Activated CD4-positive, alpha-beta memory T cell treated with anti-CD3 and anti-CD28 coated beads for 36 hours (primary cell): ENCODE data around the gene FBXO27. TPM values are rescaled to one million over a fixed set of nuclear protein-coding genes. Genes with fewer than 3 reads are reported as not detected.

Source experiments
- CTCF ChIA-PET: fragments of 350-600 bp; sonication (Branson Sonifier 250); formaldehyde crosslinking; loops from one replicate; lab custom pipeline; 2021; ENCODE audit warnings: antibody characterized with exemption, inconsistent platforms; lab: Charles Lee
- POLR2A ChIA-PET: fragments of 350-600 bp; sonication (Branson Sonifier 250); formaldehyde crosslinking; loops from one replicate; lab custom pipeline; 2021; ENCODE audit warnings: antibody characterized with exemption; lab: Charles Lee
- DNase-seq: peaks from one replicate; pipeline ENCODE4 v3.0.0-alpha.2; 2020
- H3K27ac Mint-ChIP-seq: one replicate; pipeline ENCODE4 v1.8.0; 2021; ENCODE audit warnings: mixed read lengths
- H3K27me3 Mint-ChIP-seq: one replicate; pipeline ENCODE4 v1.8.0; 2021; ENCODE audit warnings: mixed read lengths
- H3K36me3 Mint-ChIP-seq: one replicate; pipeline ENCODE4 v1.8.0; 2021; ENCODE audit warnings: mixed read lengths
- H3K4me1 Mint-ChIP-seq: one replicate; pipeline ENCODE4 v1.8.0; 2021; ENCODE audit warnings: low read depth, mixed read lengths
- H3K4me3 Mint-ChIP-seq: one replicate; pipeline ENCODE4 v1.8.0; 2021; ENCODE audit warnings: mild to moderate bottlenecking, mixed read lengths
- H3K9me3 Mint-ChIP-seq: one replicate; pipeline ENCODE4 v1.8.0; 2021; ENCODE audit warnings: mixed read lengths
- intact Hi-C: fragments of 100-400 bp; cut with micrococcal nuclease; formaldehyde crosslinking; loops from one replicate; pipeline ENCODE4 v1.15.1; 2023
- total RNA-seq, 2 experiments: library from RNA; stranded (reverse); gene quantifications; one replicate each; pipeline ENCODE4 v1.2.3, GENCODE V29; 2021

The FBXO27 gene
- total RNA-seq, 2 experiments from 2014 or later: 2.2 to 2.4 TPM

DNA sequence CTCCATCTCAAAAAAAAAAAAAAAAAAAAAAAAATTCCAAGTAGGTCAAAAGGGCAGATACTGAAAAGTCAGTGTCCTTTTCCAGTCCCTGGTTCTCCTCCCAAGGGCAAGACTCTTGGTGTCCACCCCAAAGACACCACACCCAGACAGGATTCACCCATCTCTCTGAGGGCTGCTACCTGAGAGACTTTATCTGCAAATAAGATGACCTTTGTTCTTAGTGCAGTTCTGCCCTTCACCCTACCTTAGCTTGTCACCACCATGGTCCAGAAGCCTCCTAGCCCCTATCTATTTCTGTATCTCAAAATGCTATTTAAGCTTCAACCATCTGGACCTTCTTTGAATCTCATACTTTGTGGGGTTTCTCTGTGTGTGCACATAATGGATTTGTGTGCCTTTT, 4.2 kb upstream of the FBXO27 start:
- CTCF ChIA-PET: interaction anchor here (2.8 kb wide), 1 partner anchor 15 kb away, joined by 20 read pairs; no protein-coding TSS in a partner anchor
- intact Hi-C loops: loop anchor here (5.0 kb wide), 1 partner anchor 74 kb away; no protein-coding TSS in a partner anchor
- peaks cover 2% of the 10 kb centered on the region for H3K9me3 Mint-ChIP-seq
- DNase-seq: no peak
- H3K27me3 Mint-ChIP-seq: peaks cover 10% of the 10 kb centered on the region
- H3K4me1 Mint-ChIP-seq: peaks cover 9% of the 10 kb centered on the region
- POLR2A ChIA-PET: no interaction called here
- no peak overlapping the region for H3K27ac Mint-ChIP-seq
- no peaks in the 10 kb centered on the region for H3K36me3 Mint-ChIP-seq
- H3K4me3 Mint-ChIP-seq: no peak overlapping the region

GRCh38 chr19:39031368-39032062, 834 bp downstream of the FBXO27 start:
- Mint-ChIP-seq H3K27ac (no peak overlapping the region), H3K27me3 (peaks cover 7% of the 10 kb centered on the region), H3K36me3 (no peaks in the 10 kb centered on the region), H3K4me1 (peaks cover 15% of the 10 kb centered on the region), H3K4me3 (peak overlapping the region; percentile 68), H3K9me3 (no peaks in the 10 kb centered on the region)
- ChIA-PET CTCF (interaction anchor here (0.6 to 1.3 kb wide), 3 partner anchors 68 to 101 kb away, joined by 3 to 6 read pairs (median 3); partner anchors contain the start of genes MRPS12 and SARS2), POLR2A (no interaction called here)
- peak; percentile 92 for DNase-seq
- intact Hi-C loops: loop anchor here (5.0 kb wide), 1 partner anchor 54 kb away; the partner anchor contains the start of gene FBXO17

- Mint-ChIP-seq H3K4me1 (peaks cover 15% of the 10 kb centered on the region), H3K9me3 (no peaks in the 10 kb centered on the region), H3K36me3 (no peaks in the 10 kb centered on the region), H3K27me3 (peaks cover 7% of the 10 kb centered on the region), H3K27ac (no peak overlapping the region), H3K4me3 (peak overlapping the region; percentile 68)
- intact Hi-C loops: loop anchor here (5.0 kb wide), 1 partner anchor 54 kb away; the partner anchor contains the start of gene FBXO17
- CTCF ChIA-PET: interaction anchor here (0.6 to 1.3 kb wide), 3 partner anchors 68 to 100 kb away, joined by 3 to 6 read pairs (median 3); partner anchors contain the start of genes MRPS12 and SARS2
- POLR2A ChIA-PET: no interaction called here
- no peak for DNase-seq
Measured at GRCh38 chr19:39030854-39031367, 1.4 kb downstream of the FBXO27 start.

DNA sequence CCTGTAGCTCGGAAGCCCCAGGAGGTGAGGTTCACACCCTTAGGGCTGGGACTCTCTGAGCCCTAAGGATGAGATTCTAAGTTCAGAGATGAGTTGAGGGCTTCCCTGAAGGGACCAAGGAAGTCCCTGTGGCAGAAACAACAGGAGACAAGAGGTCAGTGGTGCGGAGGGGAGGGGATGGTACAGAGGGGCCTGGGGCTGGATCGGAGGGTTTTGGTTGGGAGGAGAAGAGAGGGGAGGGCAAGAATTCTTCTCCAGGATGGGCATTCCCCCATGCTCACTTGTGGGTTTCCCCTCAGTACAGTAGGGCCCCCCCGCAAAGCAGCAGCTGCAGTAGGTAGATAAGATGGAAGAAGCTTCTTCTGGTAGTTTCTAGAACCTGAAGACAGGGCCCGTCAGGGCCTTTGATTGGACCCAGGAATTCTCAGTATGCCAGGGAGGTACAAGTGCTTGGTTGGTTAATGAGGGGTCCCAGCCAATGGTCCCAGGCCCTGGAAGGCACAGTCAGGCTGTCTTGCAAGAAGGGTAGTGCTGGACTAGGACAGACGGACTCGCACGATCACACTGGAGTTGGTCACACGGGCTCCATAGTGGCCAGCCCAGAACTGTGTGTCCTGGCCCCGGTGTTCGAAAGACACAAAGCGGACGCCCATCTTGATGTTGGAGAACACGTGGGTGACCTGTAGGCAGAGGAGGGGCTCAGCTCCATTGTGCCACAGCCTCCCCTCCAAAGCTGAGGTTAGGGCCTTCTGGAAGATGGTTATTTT, 7.3 kb downstream of the FBXO27 start:
- peaks cover 6% of the 10 kb centered on the region for H3K27me3 Mint-ChIP-seq
- DNase-seq: no peak
- no peaks in the 10 kb centered on the region for H3K36me3 Mint-ChIP-seq
- POLR2A ChIA-PET: interaction anchor here (0.6 kb wide), 1 partner anchor 190 kb away, joined by 3 read pairs; no protein-coding TSS in a partner anchor
- H3K4me3 Mint-ChIP-seq: no peak overlapping the region
- CTCF ChIA-PET: interaction anchor here (0.6 kb wide), 1 partner anchor 28 kb away, joined by 3 read pairs; no protein-coding TSS in a partner anchor
- intact Hi-C loops: no loop called here
- no peak overlapping the region for H3K27ac Mint-ChIP-seq
- H3K4me1 Mint-ChIP-seq: peaks cover 3% of the 10 kb centered on the region
- no peaks in the 10 kb centered on the region for H3K9me3 Mint-ChIP-seq

DNA sequence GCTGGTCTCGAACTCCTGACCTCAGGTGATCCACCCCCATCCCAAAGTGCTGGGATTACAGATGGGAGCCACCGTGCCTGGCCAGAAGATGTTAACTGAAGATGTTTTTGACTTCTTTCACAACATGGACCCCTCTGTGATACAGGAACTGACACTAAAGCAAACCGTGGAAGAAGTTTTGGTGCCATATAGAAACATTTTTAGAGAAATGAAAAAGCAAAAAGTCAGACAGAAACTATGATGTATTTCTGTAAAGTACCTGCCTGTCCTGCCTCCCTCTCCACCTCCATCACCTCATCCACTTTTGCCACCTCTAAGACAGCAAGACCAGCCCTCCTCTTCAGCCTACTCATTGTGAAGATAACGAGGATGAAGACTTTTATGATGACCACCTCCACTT, 11.3 kb downstream of the FBXO27 start:
- no peaks in the 10 kb centered on the region for H3K9me3 Mint-ChIP-seq
- H3K27me3 Mint-ChIP-seq: peaks cover 14% of the 10 kb centered on the region
- H3K27ac Mint-ChIP-seq: no peak overlapping the region
- no peak for DNase-seq
- H3K4me3 Mint-ChIP-seq: no peak overlapping the region
- peaks cover 3% of the 10 kb centered on the region for H3K4me1 Mint-ChIP-seq
- ChIA-PET POLR2A (no interaction called here), CTCF (no interaction called here)
- intact Hi-C loops: no loop called here
- H3K36me3 Mint-ChIP-seq: no peaks in the 10 kb centered on the region

DNA sequence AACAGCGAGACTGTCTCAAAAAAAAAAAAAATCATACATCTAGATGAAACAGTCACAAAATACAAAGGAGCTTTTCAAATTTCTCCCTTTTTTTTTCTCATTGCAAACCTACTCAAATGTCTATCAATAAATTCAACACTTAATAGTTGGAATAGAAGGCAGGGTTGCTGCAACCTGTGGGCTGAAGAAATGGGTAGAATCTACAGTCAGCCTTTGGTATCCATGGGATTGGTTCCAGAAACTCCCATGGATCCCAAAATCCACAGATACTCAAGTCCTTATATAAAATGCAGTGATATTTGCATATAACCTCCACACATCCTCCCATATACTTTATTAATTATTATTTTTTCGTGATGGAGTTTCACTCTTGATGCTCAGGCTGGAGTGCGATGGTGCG, 14.7 kb downstream of the FBXO27 start:
- CTCF ChIA-PET: no interaction called here

DNA sequence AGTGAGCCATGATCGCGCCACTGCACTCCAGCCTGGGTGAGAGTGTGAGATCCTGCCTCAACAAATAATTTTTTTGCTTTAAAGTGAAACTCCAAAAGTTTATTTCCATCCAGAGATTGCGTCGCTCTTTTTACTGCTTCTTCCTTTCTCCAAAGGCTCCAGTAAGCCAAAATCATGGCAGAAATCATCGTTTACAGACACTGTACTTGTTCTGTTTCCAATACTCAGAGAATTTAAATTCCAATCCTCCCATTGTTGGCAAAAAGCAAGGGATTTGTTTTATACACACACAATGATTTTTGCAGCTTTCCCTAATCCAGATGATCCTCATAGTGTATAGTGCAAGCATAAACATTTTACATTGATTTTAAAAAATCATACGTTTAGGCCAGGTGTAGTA, 15.3 kb downstream of the FBXO27 start:
- DNase-seq: no peak
- Mint-ChIP-seq H3K27ac (no peak overlapping the region), H3K36me3 (no peaks in the 10 kb centered on the region), H3K4me3 (no peak overlapping the region), H3K27me3 (peaks cover 21% of the 10 kb centered on the region), H3K4me1 (peaks cover 3% of the 10 kb centered on the region), H3K9me3 (no peaks in the 10 kb centered on the region)
- intact Hi-C loops: no loop called here
- ChIA-PET POLR2A (no interaction called here), CTCF (no interaction called here)

More for the DNA sequence above, 14.7 kb downstream of the FBXO27 start:
- Mint-ChIP-seq H3K27ac (no peak overlapping the region), H3K27me3 (peaks cover 21% of the 10 kb centered on the region), H3K36me3 (no peaks in the 10 kb centered on the region), H3K4me3 (no peak overlapping the region), H3K9me3 (no peaks in the 10 kb centered on the region), H3K4me1 (peaks cover 3% of the 10 kb centered on the region)
- POLR2A ChIA-PET: no interaction called here
- no peak for DNase-seq
- intact Hi-C loops: no loop called here

DNA sequence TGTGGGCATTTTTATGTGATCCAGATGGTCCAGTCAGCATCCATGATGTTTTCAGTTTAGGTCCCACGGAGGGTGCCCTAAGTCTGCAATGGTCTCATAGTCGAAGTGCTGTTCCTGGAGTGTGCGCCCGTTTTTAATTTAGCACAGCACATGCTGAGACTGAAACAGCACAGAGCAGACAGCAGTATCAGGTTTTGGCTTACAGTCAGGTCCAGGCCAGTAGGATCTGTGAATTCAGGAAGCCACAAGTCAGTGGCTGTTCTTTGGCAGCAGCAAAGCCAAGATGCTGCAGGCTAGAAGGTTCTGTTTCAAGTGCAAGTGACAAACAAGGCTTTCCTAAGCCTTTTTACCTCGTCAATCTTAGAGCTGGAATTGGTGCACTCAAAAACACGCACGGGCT, 18.3 kb downstream of the FBXO27 start:
- Mint-ChIP-seq H3K36me3 (no peaks in the 10 kb centered on the region), H3K27ac (no peak overlapping the region), H3K4me3 (no peak overlapping the region), H3K4me1 (no peaks in the 10 kb centered on the region), H3K27me3 (peaks cover 18% of the 10 kb centered on the region), H3K9me3 (no peaks in the 10 kb centered on the region)
- intact Hi-C loops: no loop called here
- DNase-seq: no peak
- ChIA-PET CTCF (no interaction called here), POLR2A (no interaction called here)

DNA sequence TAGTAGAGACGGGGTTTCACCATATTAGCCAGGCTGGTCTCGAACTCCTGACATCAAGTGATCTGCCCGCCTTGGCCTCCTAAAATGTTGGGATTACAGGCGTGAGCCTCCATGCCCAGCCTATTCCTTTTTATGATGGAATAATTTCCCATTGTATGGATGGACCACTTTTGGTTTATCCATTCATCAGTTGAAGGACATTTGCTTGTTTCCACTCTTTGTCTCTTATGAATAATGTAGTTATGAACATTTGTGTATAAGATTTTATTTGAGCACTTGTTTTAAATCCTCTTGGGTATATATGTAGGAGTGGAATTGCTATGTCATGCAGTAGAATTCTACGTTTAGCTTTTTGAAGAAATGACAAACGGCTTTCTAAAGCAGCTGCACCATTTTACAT, 23.3 kb downstream of the FBXO27 start:
- H3K27me3 Mint-ChIP-seq: peaks cover 18% of the 10 kb centered on the region
- intact Hi-C loops: no loop called here
- no peak overlapping the region for H3K4me3 Mint-ChIP-seq
- H3K9me3 Mint-ChIP-seq: no peaks in the 10 kb centered on the region
- H3K4me1 Mint-ChIP-seq: peaks cover 4% of the 10 kb centered on the region
- H3K36me3 Mint-ChIP-seq: no peaks in the 10 kb centered on the region
- DNase-seq: no peak
- ChIA-PET CTCF (no interaction called here), POLR2A (no interaction called here)
- H3K27ac Mint-ChIP-seq: no peak overlapping the region

- H3K27ac Mint-ChIP-seq: no peak overlapping the region
- POLR2A ChIA-PET: no interaction called here
Measured at GRCh38 chr19:39008137-39008536, 24.2 kb downstream of the FBXO27 start.

DNA sequence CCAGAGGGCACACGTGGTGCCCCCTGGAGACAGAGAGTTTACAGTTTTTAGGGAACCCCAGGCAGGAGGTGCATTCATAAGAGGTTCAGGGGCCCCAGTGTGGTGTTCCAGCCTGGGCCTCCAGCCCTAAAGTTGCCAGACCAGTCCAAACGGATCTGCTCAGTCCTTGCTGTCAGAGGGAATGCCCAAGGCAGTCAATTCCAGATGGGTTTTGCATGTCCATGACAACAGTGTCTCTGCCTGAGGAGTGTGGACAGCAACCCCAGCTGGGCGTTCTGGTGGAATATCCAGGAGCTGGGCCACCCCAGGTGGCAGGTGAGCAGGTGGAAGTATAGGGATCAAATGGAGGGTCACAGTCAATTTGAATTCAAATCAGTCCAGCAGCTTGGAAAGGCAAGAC, 25.3 kb downstream of the FBXO27 start:
- H3K36me3 Mint-ChIP-seq: no peaks in the 10 kb centered on the region
- H3K27me3 Mint-ChIP-seq: peaks cover 22% of the 10 kb centered on the region
- H3K4me3 Mint-ChIP-seq: no peak overlapping the region
- POLR2A ChIA-PET: no interaction called here
- H3K27ac Mint-ChIP-seq: no peak overlapping the region
- peaks cover 4% of the 10 kb centered on the region for H3K4me1 Mint-ChIP-seq
- CTCF ChIA-PET: interaction anchor here (1.3 kb wide), 1 partner anchor 45 kb away, joined by 4 read pairs; no protein-coding TSS in a partner anchor
- intact Hi-C loops: no loop called here
- DNase-seq: no peak
- no peaks in the 10 kb centered on the region for H3K9me3 Mint-ChIP-seq

More at GRCh38 chr19:39008137-39008536, 24.2 kb downstream of the FBXO27 start:
- H3K4me3 Mint-ChIP-seq: no peak overlapping the region
- intact Hi-C loops: no loop called here
- no peaks in the 10 kb centered on the region for H3K9me3 Mint-ChIP-seq
- peaks cover 4% of the 10 kb centered on the region for H3K4me1 Mint-ChIP-seq
- peaks cover 21% of the 10 kb centered on the region for H3K27me3 Mint-ChIP-seq
- CTCF ChIA-PET: interaction anchor here (0.6 to 1.3 kb wide), 2 partner anchors 29 to 46 kb away, joined by 3 to 4 read pairs; no protein-coding TSS in a partner anchor
- DNase-seq: no peak
- H3K36me3 Mint-ChIP-seq: no peaks in the 10 kb centered on the region

GRCh38 chr19:39004403-39004802, 27.9 kb downstream of the FBXO27 start:
- DNase-seq: no peak
- Mint-ChIP-seq H3K36me3 (no peaks in the 10 kb centered on the region), H3K27ac (no peak overlapping the region), H3K4me3 (no peak overlapping the region), H3K4me1 (peaks cover 4% of the 10 kb centered on the region), H3K9me3 (no peaks in the 10 kb centered on the region), H3K27me3 (peaks cover 22% of the 10 kb centered on the region)
- CTCF ChIA-PET: interaction anchor here (0.6 kb wide), 1 partner anchor 49 kb away, joined by 5 read pairs; no protein-coding TSS in a partner anchor
- POLR2A ChIA-PET: interaction anchor here (0.5 kb wide), 1 partner anchor 62 kb away, joined by 3 read pairs; no protein-coding TSS in a partner anchor
- intact Hi-C loops: no loop called here
